ENCODE measurements around the gene OR8I2. TPM values are rescaled to one million over a fixed set of nuclear protein-coding genes. Genes with fewer than 3 reads are reported as not detected.
"Not testable (repeated sequence)": the region's sequence is repeated elsewhere in the genome, so short reads cannot be mapped to it uniquely, and the experiment has no call there.

Gene OR8I2
- not detected in 2 replicates for total RNA-seq (2014; rRNA removed; shearing (Covaris generic))

DNA sequence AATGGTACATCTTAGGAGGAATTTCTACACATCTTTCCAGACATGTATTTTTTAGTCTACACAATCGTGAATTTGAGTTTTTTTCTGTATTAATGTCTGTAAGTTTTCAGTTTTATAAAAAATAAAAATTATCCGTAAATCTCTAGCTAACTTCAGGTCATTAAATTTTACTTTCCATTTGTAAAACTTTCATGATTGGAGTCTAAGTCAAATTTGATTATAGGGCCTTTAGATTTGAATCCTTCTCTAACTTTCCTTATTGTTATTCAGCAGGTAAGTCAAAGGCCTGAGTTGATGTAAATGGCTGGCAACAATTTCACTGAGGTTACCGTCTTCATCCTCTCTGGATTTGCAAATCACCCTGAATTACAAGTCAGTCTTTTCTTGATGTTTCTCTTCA lies at the start of gene OR8I2:
Gene OR8I2 (plus strand): TSS at position 301 of the 400 bp plus-strand sequence. CDS start 0 bp downstream, at position 301.
- Histone ChIP-seq H3K36me3 (replicated peaks; ENCODE audit: control insufficient read depth, insufficient read depth, low read length) (no peaks in the 10 kb centered on the region), H3K4me3 (ENCODE audit: insufficient read depth, low read depth, low read length) (no peak within 1 kb of the TSS), H3K27me3 (ENCODE audit: control insufficient read depth, insufficient read depth, low read length) (no peaks in the 10 kb centered on the region)
- no peak for DNase-seq

DNA sequence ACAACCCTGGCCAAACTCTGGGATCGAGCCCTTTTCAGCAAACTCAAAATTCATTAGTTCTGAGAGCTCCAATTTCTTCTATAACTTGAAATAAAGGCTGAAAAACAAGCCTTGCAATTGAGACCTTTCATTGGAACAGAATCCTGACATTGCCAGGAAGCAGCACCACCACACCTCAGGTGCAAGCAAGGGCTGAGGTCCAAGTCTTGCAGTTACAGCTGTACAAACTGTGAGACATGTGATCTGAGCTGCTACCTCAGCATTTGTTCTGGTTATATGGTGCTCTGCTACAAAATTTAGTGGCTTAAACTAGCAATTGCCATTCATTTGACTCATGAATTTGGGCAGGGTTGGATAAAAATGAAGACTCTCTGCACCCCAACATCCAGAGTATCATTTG lies 47.6 kb upstream of the OR8I2 start:
- no peak overlapping the region for H3K4me3 ChIP-seq (ENCODE audit: insufficient read depth, low read depth, low read length)

DNA sequence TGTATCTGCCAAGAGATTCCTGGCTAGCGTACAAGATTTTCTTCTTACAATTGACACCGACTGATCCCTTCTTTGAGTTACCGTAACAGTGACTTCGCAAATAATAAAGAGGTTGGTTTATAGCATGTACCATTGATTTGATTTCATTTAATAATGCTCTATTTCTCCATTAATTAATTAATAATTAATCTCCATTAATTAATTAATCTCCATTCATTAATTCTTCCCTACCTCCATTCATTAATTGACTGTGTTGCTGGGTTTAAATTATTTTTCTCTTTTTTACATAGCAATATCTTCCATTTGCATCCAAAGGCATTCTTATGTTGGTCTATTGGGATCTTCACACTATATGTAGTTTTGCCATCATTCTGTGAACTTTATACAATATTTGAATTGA lies 44.6 kb upstream of the OR8I2 start:
- Histone ChIP-seq H3K4me3 (ENCODE audit: insufficient read depth, low read depth, low read length) (no peak overlapping the region), H3K36me3 (replicated peaks; ENCODE audit: control insufficient read depth, insufficient read depth, low read length) (no peaks in the 10 kb centered on the region), H3K27me3 (ENCODE audit: control insufficient read depth, insufficient read depth, low read length) (no peaks in the 10 kb centered on the region)
- no peak for DNase-seq

More for the DNA sequence above, 47.6 kb upstream of the OR8I2 start:
- H3K27me3 ChIP-seq (ENCODE audit: control insufficient read depth, insufficient read depth, low read length): no peaks in the 10 kb centered on the region
- DNase-seq: no peak
- H3K36me3 ChIP-seq (replicated peaks; ENCODE audit: control insufficient read depth, insufficient read depth, low read length): no peaks in the 10 kb centered on the region

DNA sequence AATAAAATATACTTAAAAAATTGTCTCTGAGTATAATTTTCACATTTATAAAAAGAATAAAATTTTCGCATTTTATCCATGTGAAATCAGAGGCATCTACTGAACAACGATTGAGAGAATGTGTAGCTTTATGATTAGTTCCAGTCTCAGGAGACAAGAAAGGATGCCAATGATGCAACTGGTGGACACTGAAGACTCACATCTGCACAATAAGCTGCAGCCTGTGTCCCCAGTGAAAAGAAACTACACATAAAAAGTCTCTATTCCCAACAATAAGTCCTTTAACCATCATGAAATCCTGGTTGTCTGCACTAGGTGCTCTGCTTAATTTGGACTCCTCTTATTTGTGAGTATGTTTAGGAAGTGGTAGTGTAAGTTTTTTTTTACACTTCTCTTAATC lies 43.6 kb upstream of the OR8I2 start:
- DNase-seq: no peak
- no peak overlapping the region for H3K4me3 ChIP-seq (ENCODE audit: insufficient read depth, low read depth, low read length)
- no peaks in the 10 kb centered on the region for H3K36me3 ChIP-seq (replicated peaks; ENCODE audit: control insufficient read depth, insufficient read depth, low read length)
- H3K27me3 ChIP-seq (ENCODE audit: control insufficient read depth, insufficient read depth, low read length): no peaks in the 10 kb centered on the region

DNA sequence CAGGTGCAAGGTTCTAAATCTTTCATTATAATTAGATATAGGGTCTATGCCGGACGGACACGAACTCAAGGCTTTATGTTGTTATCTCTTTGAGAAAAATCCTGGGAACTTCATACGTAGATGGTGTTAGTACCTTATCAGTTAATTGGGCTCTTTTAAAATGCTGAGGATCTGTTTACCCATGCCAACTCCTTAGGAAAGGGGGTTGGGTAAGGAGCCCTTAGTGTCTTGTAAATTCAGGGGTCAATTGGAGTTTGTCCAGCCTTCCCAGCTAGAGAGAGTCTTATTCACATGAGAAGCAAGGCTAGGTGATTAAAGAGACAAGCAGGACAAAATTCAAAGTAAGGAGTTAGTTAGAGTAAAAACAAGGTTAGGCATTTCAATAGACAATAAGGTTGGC lies 36.7 kb upstream of the OR8I2 start:
- not testable (repeated sequence) for DNase-seq; H3K4me3 ChIP-seq (ENCODE audit: insufficient read depth, low read depth, low read length); H3K27me3 ChIP-seq (ENCODE audit: control insufficient read depth, insufficient read depth, low read length); H3K36me3 ChIP-seq (replicated peaks; ENCODE audit: control insufficient read depth, insufficient read depth, low read length)

DNA sequence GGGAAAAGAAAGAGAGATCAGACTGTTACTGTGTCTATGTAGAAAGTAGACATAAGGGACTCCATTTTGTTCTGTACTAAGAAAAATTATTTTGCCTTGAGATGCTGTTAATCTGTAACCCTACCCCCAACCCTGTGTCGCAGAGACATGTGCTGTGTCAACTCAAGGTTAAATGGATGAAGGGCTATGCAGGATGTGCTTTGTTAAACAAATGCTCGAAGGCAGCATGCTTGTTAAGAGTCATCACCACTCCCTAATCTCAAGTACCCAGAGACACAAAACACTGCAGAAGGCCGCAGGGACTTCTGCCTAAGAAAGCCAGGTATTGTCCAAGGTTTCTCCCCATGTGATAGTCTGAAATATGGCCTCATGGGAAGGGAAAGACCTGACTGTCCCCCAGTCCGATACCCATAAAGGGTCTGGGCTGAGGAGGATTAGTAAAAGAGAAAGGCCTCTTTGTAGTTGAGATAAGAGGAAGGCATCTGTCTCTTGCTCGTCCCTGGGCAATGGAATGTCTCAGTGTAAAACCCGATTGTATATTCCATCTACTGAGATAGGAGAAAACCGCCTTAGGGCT lies 35.4 kb upstream of the OR8I2 start:
- DNase-seq; H3K4me3 ChIP-seq (ENCODE audit: insufficient read depth, low read depth, low read length); H3K27me3 ChIP-seq (ENCODE audit: control insufficient read depth, insufficient read depth, low read length); H3K36me3 ChIP-seq (replicated peaks; ENCODE audit: control insufficient read depth, insufficient read depth, low read length): not testable (repeated sequence)

DNA sequence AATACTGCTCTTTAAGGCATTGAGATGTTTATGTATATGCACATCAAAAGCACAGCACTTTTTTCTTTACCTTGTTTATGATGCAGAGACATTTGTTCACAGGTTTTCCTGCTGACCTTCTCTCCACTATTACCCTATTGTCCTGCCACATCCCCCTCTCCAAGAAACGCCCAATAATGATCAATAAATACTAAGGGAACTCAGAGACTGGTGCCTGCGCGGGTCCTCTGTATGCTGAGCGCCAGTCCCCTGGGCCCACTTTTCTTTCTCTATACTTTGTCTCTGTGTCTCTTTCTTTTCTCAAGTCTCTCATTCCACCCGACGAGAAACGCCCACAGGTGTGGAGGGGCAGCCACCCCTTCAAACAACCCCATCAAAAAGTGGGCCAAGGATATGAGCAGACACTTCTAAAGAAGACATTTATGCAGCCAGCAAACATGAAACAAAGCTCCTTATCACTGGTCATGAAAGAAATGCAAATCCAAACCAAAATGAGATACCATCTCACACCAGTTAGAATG lies 34.8 kb upstream of the OR8I2 start:
- not testable (repeated sequence) for H3K4me3 ChIP-seq (ENCODE audit: insufficient read depth, low read depth, low read length); H3K36me3 ChIP-seq (replicated peaks; ENCODE audit: control insufficient read depth, insufficient read depth, low read length); DNase-seq; H3K27me3 ChIP-seq (ENCODE audit: control insufficient read depth, insufficient read depth, low read length)

DNA sequence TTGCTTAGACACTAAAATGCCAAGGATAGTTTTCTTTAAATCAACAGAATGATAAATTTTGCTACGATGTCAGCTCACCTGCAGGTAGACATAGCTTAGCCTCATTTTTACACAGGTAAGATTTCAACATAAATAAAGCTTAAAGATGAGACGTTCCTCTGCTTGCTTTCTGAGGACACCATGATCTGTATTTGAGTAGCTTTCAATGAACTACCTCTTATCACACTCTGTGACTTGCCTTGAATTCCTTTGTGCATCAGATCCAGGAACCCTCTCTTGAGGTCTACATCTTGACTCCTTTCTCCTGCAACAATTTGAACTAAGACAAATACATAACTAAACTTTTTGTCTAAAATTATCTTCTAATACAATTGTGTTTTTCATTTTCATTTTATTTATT lies 26.1 kb upstream of the OR8I2 start:
- Histone ChIP-seq H3K4me3 (ENCODE audit: insufficient read depth, low read depth, low read length) (no peak overlapping the region), H3K27me3 (ENCODE audit: control insufficient read depth, insufficient read depth, low read length) (no peaks in the 10 kb centered on the region), H3K36me3 (replicated peaks; ENCODE audit: control insufficient read depth, insufficient read depth, low read length) (no peaks in the 10 kb centered on the region)
- no peak for DNase-seq

DNA sequence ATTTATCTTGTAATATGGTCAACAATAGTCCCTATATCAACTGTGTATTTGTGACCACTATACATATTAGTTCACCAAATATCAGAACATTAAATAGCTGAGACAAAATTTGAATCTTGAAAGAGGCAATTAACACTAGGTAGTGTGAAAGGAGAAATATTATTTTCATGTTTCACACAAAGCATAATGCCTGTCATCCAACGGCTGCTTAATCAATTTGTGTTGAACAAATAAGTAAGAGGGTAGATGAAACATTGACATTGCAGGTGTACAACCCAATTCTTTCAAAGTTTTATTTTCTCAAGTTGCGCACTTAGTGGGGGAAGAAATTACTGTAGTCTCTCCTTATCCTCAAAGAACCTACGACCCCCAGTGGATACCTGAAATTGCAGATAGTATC lies 3.4 kb upstream of the OR8I2 start:
- H3K36me3 ChIP-seq (replicated peaks; ENCODE audit: control insufficient read depth, insufficient read depth, low read length): no peaks in the 10 kb centered on the region
- no peak overlapping the region for H3K4me3 ChIP-seq (ENCODE audit: insufficient read depth, low read depth, low read length)
- DNase-seq: no peak
- H3K27me3 ChIP-seq (ENCODE audit: control insufficient read depth, insufficient read depth, low read length): no peaks in the 10 kb centered on the region

DNA sequence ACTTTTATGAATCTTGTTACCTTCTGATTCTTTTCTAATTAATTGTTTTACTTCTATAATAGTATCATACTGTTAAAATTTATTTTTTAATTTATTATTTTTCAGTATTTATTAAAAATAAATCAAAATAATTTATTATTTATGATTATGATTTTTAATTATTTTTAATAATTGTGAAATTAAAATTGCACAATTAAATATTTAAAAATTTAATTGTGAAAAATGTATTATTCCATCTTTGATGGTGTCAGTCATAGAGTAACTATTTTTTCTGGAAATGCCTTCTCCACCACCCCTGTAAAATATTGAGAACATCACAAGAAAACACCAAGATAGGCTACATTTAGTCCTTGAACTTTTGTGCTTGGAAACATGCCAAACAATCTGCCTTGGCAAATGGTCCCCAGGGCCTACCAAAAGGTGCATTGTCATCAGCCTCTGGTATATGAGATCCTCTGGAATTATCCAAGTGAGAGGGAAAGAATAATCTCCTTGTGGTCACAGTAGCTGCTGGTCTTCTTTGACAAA lies 10.2 kb downstream of the OR8I2 start, which contains the start of gene OR8H2:
Gene OR8H2 (plus strand): TSS at position 478 of the 528 bp plus-strand sequence. CDS start 1,356 bp downstream, outside the sequence.
- no peaks in the 10 kb centered on the region for H3K27me3 ChIP-seq (ENCODE audit: control insufficient read depth, insufficient read depth, low read length)
- H3K4me3 ChIP-seq (ENCODE audit: insufficient read depth, low read depth, low read length): no peak within 1 kb of the TSS
- no peaks in the 10 kb centered on the region for H3K36me3 ChIP-seq (replicated peaks; ENCODE audit: control insufficient read depth, insufficient read depth, low read length)
- DNase-seq: no peak

DNA sequence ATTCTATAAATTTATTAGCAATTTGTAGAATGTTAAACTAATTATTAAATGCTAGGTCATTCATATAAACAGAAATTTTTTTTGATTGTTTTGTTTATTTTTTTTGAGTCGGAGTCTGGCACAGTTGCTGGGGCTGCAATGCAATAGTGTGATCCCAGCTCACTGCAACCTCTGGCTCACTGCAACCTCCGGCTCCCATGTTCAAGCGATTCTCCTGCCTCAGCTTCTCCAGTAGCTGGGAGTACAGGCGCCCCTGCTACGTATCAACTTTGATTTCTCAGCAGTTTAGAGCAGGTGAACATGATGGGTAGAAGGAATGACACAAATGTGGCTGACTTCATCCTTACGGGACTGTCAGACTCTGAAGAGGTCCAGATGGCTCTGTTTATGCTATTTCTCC lies 29.0 kb downstream of the OR8I2 start, which contains the start of gene OR8H3:
Gene OR8H3 (plus strand): TSS at position 301 of the 400 bp plus-strand sequence. CDS start 0 bp downstream, at position 301.
- no peaks in the 10 kb centered on the region for H3K27me3 ChIP-seq (ENCODE audit: control insufficient read depth, insufficient read depth, low read length)
- DNase-seq: no peak
- H3K4me3 ChIP-seq (ENCODE audit: insufficient read depth, low read depth, low read length): no peak within 1 kb of the TSS
- H3K36me3 ChIP-seq (replicated peaks; ENCODE audit: control insufficient read depth, insufficient read depth, low read length): no peaks in the 10 kb centered on the region

DNA sequence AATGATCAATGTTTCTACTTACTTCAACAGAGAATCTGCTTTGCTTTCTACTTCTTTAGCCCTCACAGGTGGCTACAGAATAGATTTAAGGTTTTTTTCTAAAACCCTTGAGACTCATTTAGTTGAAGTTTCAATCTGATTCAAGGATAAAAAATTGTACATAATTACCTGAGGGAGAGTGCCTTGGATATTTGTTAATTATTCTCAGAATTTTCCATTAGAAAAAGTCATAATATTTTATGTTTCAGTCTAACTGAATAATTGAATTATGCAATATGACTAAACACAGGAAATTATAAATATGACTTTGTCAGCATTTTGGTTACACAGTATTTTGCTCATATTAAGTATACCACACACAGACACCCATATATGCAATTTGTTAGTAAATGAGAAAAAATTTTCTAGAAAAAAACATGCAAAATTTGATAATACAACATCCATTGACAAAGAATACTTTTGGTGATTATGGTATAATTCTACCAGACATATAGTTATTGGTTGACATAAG lies 47.1 kb downstream of the OR8I2 start, which contains the start of gene OR8J3:
Gene OR8J3 (minus strand): TSS at position 51 of the 511 bp plus-strand sequence. CDS start 2,483 bp downstream, outside the sequence.
- no peaks in the 10 kb centered on the region for H3K36me3 ChIP-seq (replicated peaks; ENCODE audit: control insufficient read depth, insufficient read depth, low read length)
- no peaks in the 10 kb centered on the region for H3K27me3 ChIP-seq (ENCODE audit: control insufficient read depth, insufficient read depth, low read length)
- DNase-seq: no peak

DNA sequence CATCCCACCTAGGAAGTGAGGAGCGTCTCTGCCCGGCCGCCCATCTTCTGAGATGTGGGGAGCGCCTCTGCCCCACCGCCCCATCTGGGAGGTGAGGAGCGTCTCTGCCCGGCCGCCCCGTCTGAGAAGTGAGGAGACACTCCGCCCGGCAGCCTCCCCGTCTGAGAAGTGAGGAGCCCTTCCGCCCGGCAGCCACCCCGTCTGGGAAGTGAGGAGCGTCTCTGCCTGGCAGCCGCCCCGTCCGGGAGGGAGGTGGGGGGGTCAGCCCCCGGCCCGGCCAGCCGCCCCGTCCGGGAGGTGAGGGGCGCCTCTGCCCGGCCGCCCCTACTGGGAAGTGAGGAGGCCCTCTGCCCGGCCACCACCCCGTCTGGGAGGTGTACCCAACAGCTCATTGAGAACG lies 50.6 kb downstream of the OR8I2 start:
- H3K4me3 ChIP-seq (ENCODE audit: insufficient read depth, low read depth, low read length); DNase-seq; H3K36me3 ChIP-seq (replicated peaks; ENCODE audit: control insufficient read depth, insufficient read depth, low read length); H3K27me3 ChIP-seq (ENCODE audit: control insufficient read depth, insufficient read depth, low read length): not testable (repeated sequence)

More for the DNA sequence above, 47.1 kb downstream of the OR8I2 start, which contains the start of gene OR8J3:
- no peak within 1 kb of the TSS for H3K4me3 ChIP-seq (ENCODE audit: insufficient read depth, low read depth, low read length)

Measured in H7 (cell line).